Lower leg skin (tissue), 3 donors: ENCODE data around the gene EPHA10.

Source experiments
- POLR2A ChIP-seq, 2 donors: fragments of 450-650 bp; IDR thresholded peaks; one replicate each; pipeline ENCODE4 v1.6.1; 2016 to 2017; ENCODE audit warnings: antibody characterized with exemption in 2 of 2, mild to moderate bottlenecking in 1 of 2, moderate library complexity in 1 of 2
- TF ChIP-seq, protein P1 (sequence below), 3 donors: fragments of 450-650 bp; IDR thresholded peaks; one replicate each; pipeline ENCODE4 v1.5.1; 2016; ENCODE audit warnings: antibody characterized with exemption in 3 of 3, mild to moderate bottlenecking in 3 of 3, moderate library complexity in 2 of 3

DNA sequence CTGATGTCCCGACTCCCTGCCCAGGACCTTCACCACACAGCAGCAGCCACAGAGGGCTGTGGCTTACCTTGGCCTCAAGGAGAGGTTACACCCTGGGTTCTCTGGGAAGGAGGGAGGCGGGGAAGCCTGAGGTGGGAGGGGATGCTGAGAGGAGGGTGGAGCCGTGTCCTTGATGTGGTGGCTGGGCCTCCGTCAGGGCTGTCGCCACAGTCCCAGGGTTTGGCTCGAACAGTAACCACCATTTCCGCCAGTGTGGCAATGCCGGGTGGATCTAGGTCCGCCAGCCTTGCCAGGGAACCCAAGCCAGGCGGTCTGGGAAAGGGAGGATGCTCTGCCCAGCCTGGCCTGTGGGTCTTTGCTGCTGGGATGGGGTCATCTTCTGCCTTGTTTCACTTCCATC is 91.0 kb downstream of the EPHA10 start:
- TF ChIP-seq, protein P1, sequence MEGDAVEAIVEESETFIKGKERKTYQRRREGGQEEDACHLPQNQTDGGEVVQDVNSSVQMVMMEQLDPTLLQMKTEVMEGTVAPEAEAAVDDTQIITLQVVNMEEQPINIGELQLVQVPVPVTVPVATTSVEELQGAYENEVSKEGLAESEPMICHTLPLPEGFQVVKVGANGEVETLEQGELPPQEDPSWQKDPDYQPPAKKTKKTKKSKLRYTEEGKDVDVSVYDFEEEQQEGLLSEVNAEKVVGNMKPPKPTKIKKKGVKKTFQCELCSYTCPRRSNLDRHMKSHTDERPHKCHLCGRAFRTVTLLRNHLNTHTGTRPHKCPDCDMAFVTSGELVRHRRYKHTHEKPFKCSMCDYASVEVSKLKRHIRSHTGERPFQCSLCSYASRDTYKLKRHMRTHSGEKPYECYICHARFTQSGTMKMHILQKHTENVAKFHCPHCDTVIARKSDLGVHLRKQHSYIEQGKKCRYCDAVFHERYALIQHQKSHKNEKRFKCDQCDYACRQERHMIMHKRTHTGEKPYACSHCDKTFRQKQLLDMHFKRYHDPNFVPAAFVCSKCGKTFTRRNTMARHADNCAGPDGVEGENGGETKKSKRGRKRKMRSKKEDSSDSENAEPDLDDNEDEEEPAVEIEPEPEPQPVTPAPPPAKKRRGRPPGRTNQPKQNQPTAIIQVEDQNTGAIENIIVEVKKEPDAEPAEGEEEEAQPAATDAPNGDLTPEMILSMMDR (IDR thresholded peaks at IDR 0.05) = no peak
- TF ChIP-seq POLR2A (IDR thresholded peaks at IDR 0.05) = no peak
